Fibroblast of lung (primary cell): ENCODE results near the gene SS18. TPM values are rescaled to one million over a fixed set of nuclear protein-coding genes. Genes with fewer than 3 reads are reported as not detected.

Experiments used
- DNase-seq, 2 donors: peaks; one replicate each; pipeline versions ENCODE4 v3.0.0 to v3.0.0-alpha.2; 2010; ENCODE audit warnings: low read depth in 2 of 2
- H2AFZ ChIP-seq: 2 replicates; pipeline ENCODE4 v1.5.1; 2012; ENCODE audit warnings: low read length, control low read depth, inconsistent platforms
- H3K27ac ChIP-seq: 2 replicates; pipeline ENCODE4 v1.5.1; 2011; ENCODE audit warnings: low read length, control low read depth; ENCODE audit not compliant: insufficient read depth
- H3K27me3 ChIP-seq: 2 replicates; pipeline ENCODE4 v1.5.1; 2011; ENCODE audit warnings: mild to moderate bottlenecking, low read length; ENCODE audit not compliant: control insufficient read depth, insufficient read depth
- H3K36me3 ChIP-seq: 2 replicates; pipeline ENCODE4 v1.5.1; 2011; ENCODE audit warnings: low read length; ENCODE audit not compliant: control insufficient read depth, insufficient read depth
- H3K4me1 ChIP-seq: 2 replicates; pipeline ENCODE4 v1.5.1; 2011; ENCODE audit warnings: low read length; ENCODE audit not compliant: control insufficient read depth, insufficient read depth; ENCODE audit errors: extremely low read depth
- H3K4me2 ChIP-seq: 2 replicates; pipeline ENCODE4 v1.5.1; 2011; ENCODE audit warnings: low read length, control low read depth; ENCODE audit not compliant: insufficient read depth; ENCODE audit errors: extremely low read depth
- H3K4me3 ChIP-seq, 4 experiments: fragments of 200-600 bp in 1 of 4; sonication (generic) in 1 of 4; replicated peaks in 1 of 4; 2 replicates each; pipeline ENCODE4 v1.5.1; 2011 to 2016; ENCODE audit warnings: low read length in 4 of 4, low read depth in 3 of 4, mild to moderate bottlenecking in 3 of 4, control low read depth in 2 of 4, inconsistent platforms in 1 of 4, mixed read lengths in 1 of 4; ENCODE audit not compliant: insufficient read depth in 1 of 4; ENCODE audit errors: control extremely low read depth in 1 of 4
- H3K79me2 ChIP-seq: 2 replicates; pipeline ENCODE4 v1.5.1; 2012; ENCODE audit warnings: mild to moderate bottlenecking, low read length, inconsistent platforms; ENCODE audit not compliant: control insufficient read depth, insufficient read depth
- H3K9ac ChIP-seq: 2 replicates; pipeline ENCODE4 v1.5.1; 2011; ENCODE audit warnings: mild to moderate bottlenecking, low read length, control low read depth; ENCODE audit not compliant: insufficient read depth
- H3K9me3 ChIP-seq: 2 replicates; pipeline ENCODE4 v1.5.1; 2012; ENCODE audit warnings: low read depth, low read length; ENCODE audit not compliant: control insufficient read depth, insufficient read depth
- H4K20me1 ChIP-seq: 2 replicates; pipeline ENCODE4 v1.5.1; 2011; ENCODE audit warnings: low read length; ENCODE audit not compliant: control insufficient read depth, insufficient read depth; ENCODE audit errors: extremely low read depth
- CTCF ChIP-seq, 2 donors: IDR thresholded peaks in 1 of 2; conservative IDR thresholded peaks in 1 of 2; 1 replicate in 1 of 2; 2 replicates in 1 of 2; pipeline ENCODE4 v1.5.1; 2011 to 2012; ENCODE audit warnings: low read length in 2 of 2, control low read depth in 1 of 2, inconsistent platforms in 1 of 2, low read depth in 1 of 2, mild to moderate bottlenecking in 1 of 2
- EZH2 ChIP-seq: IDR thresholded peaks from 2 replicates; pipeline ENCODE4 v1.5.1; 2012; ENCODE audit warnings: low read length, control low read depth, mild to moderate bottlenecking; ENCODE audit errors: missing control alignments
- polyA plus RNA-seq, 2 donors: library from polyadenylated mRNA; depleted of rRNA in 1 of 2; stranded (reverse) in 1 of 2; unstranded in 1 of 2; fragments of >200 nt; gene quantifications; 2 replicates each; pipeline ENCODE4 v1.2.1, GENCODE V29; 2011 to 2012; ENCODE audit warnings: missing spikeins in 1 of 2
- total RNA-seq: library from RNA; depleted of rRNA; stranded (reverse); fragments of >200 nt; gene quantifications from 2 replicates; pipeline ENCODE4 v1.2.1, GENCODE V29; 2014

SS18 gene
- total and polyA plus RNA-seq, 2 donors (not counting 1 experiment from before 2014, with no cell fraction given): 90.8 to 124 TPM

- H3K36me3 ChIP-seq: peaks cover 5% of the 10 kb centered on the region
- TF ChIP-seq CTCF (conservative IDR thresholded peaks at IDR 0.05 in 1 of 2, IDR thresholded peaks at IDR 0.05 in 1 of 2; ENCODE audit: low read depth in 1 of 2, low read length in 2 of 2): no peak
- TF ChIP-seq EZH2: no peak
These were observed 53.8 kb downstream of the SS18 start for GRCh38 chr18:26036635-26037034.

GRCh38 chr18:26034850-26035497 is 55.4 kb downstream of the SS18 start:
- TF ChIP-seq EZH2 (no peak), CTCF (conservative IDR thresholded peaks at IDR 0.05 in 1 of 2, IDR thresholded peaks at IDR 0.05 in 1 of 2; ENCODE audit: low read depth in 1 of 2, low read length in 2 of 2) (no peak)
- H3K4me2 ChIP-seq: no peak overlapping the region
- DNase-seq: no peak
- H3K9me3 ChIP-seq: no peaks in the 10 kb centered on the region
- H3K79me2 ChIP-seq: no peaks in the 10 kb centered on the region
- H3K4me1 ChIP-seq: no peaks in the 10 kb centered on the region
- no peak overlapping the region for H3K4me3 ChIP-seq
- H3K36me3 ChIP-seq: peaks cover 6% of the 10 kb centered on the region
- H4K20me1 ChIP-seq: no peaks in the 10 kb centered on the region
- H3K27me3 ChIP-seq: no peaks in the 10 kb centered on the region
- no peak overlapping the region for H3K9ac ChIP-seq
- H3K27ac ChIP-seq: no peak overlapping the region
- H2AFZ ChIP-seq: no peak overlapping the region

More at GRCh38 chr18:26036635-26037034, 53.8 kb downstream of the SS18 start:
- DNase-seq: no peak
- H4K20me1 ChIP-seq: no peaks in the 10 kb centered on the region
- no peak overlapping the region for H2AFZ ChIP-seq
- no peaks in the 10 kb centered on the region for H3K27me3 ChIP-seq
- H3K4me2 ChIP-seq: no peak overlapping the region
- no peaks in the 10 kb centered on the region for H3K9me3 ChIP-seq
- H3K79me2 ChIP-seq: no peaks in the 10 kb centered on the region
- no peak overlapping the region for H3K4me3 ChIP-seq
- H3K4me1 ChIP-seq: no peaks in the 10 kb centered on the region
- H3K9ac ChIP-seq: no peak overlapping the region
- no peak overlapping the region for H3K27ac ChIP-seq

GRCh38 chr18:26022585-26022984 is 67.8 kb downstream of the SS18 start:
- H3K27ac ChIP-seq: no peak overlapping the region
- no peak for DNase-seq
- H3K79me2 ChIP-seq: no peaks in the 10 kb centered on the region
- H3K9ac ChIP-seq: no peak overlapping the region
- no peaks in the 10 kb centered on the region for H3K27me3 ChIP-seq
- H2AFZ ChIP-seq: no peak overlapping the region
- H4K20me1 ChIP-seq: no peaks in the 10 kb centered on the region
- no peak overlapping the region for H3K4me3 ChIP-seq
- H3K4me2 ChIP-seq: no peak overlapping the region
- peaks cover 7% of the 10 kb centered on the region for H3K36me3 ChIP-seq
- H3K9me3 ChIP-seq: no peaks in the 10 kb centered on the region
- H3K4me1 ChIP-seq: no peaks in the 10 kb centered on the region
- TF ChIP-seq CTCF (conservative IDR thresholded peaks at IDR 0.05 in 1 of 2, IDR thresholded peaks at IDR 0.05 in 1 of 2; ENCODE audit: low read depth in 1 of 2, low read length in 2 of 2): no peak
- TF ChIP-seq EZH2: no peak
